ENCODE data around the gene GFI1.
"Not testable (repeated sequence)": the region's sequence is repeated elsewhere in the genome, so short reads cannot be mapped to it uniquely, and the experiment has no call there.

The GFI1 gene

GRCh38 chr1:92486251-92487077 lies at the start of gene GFI1:
TSS of gene GFI1 (minus strand) at chr1:92486925. CDS start at chr1:92483487, 3,438 bp downstream.
- Histone ChIP-seq H3K9me3 (ENCODE audit: severe bottlenecking) (peaks cover 2% of the 10 kb centered on the region), H3K36me3 (no peaks in the 10 kb centered on the region), H3K27ac (no peak within 1 kb of the TSS), H3K4me3 (ENCODE audit: low read depth, low read length) (peak within 1 kb of the TSS; percentile 72), H3K27me3 (ENCODE audit: insufficient read depth, low read depth, severe bottlenecking) (peaks cover 51% of the 10 kb centered on the region)
- TF ChIP-seq CTCF (IDR thresholded peaks at IDR 0.05; ENCODE audit: low read depth, low read length): no peak
- DNase-seq: no peak

- H3K4me3 ChIP-seq (ENCODE audit: low read depth, low read length); H3K9me3 ChIP-seq (ENCODE audit: severe bottlenecking); DNase-seq; H3K27ac ChIP-seq; H3K27me3 ChIP-seq (ENCODE audit: insufficient read depth, low read depth, severe bottlenecking); H3K36me3 ChIP-seq: not testable (repeated sequence)
Measured at GRCh38 chr1:92532371-92532770, 45.6 kb upstream of the GFI1 start.

GRCh38 chr1:92531939-92532338 lies 45.2 kb upstream of the GFI1 start:
- H3K4me3 ChIP-seq (ENCODE audit: low read depth, low read length); H3K27me3 ChIP-seq (ENCODE audit: insufficient read depth, low read depth, severe bottlenecking); H3K27ac ChIP-seq; H3K9me3 ChIP-seq (ENCODE audit: severe bottlenecking); H3K36me3 ChIP-seq; DNase-seq: not testable (repeated sequence)

- Histone ChIP-seq H3K4me3 (ENCODE audit: low read depth, low read length) (no peak overlapping the region), H3K27ac (no peak overlapping the region), H3K36me3 (peaks cover 2% of the 10 kb centered on the region), H3K27me3 (ENCODE audit: insufficient read depth, low read depth, severe bottlenecking) (no peaks in the 10 kb centered on the region), H3K9me3 (ENCODE audit: severe bottlenecking) (no peaks in the 10 kb centered on the region)
- no peak for TF ChIP-seq CTCF (IDR thresholded peaks at IDR 0.05; ENCODE audit: low read depth, low read length)
- no peak for DNase-seq
Measured at GRCh38 chr1:92527670-92528069, 40.9 kb upstream of the GFI1 start.

GRCh38 chr1:92524944-92525590 lies 38.3 kb upstream of the GFI1 start:
- not testable (repeated sequence) for H3K27me3 ChIP-seq (ENCODE audit: insufficient read depth, low read depth, severe bottlenecking); H3K4me3 ChIP-seq (ENCODE audit: low read depth, low read length); H3K27ac ChIP-seq; H3K36me3 ChIP-seq; H3K9me3 ChIP-seq (ENCODE audit: severe bottlenecking); DNase-seq

GRCh38 chr1:92519043-92519442 lies 32.3 kb upstream of the GFI1 start:
- DNase-seq: no peak
- Histone ChIP-seq H3K36me3 (no peaks in the 10 kb centered on the region), H3K9me3 (ENCODE audit: severe bottlenecking) (no peaks in the 10 kb centered on the region), H3K27ac (no peak overlapping the region), H3K27me3 (ENCODE audit: insufficient read depth, low read depth, severe bottlenecking) (no peaks in the 10 kb centered on the region), H3K4me3 (ENCODE audit: low read depth, low read length) (no peak overlapping the region)
- no peak for TF ChIP-seq CTCF (IDR thresholded peaks at IDR 0.05; ENCODE audit: low read depth, low read length)

- H3K27ac ChIP-seq: no peak overlapping the region
- no peaks in the 10 kb centered on the region for H3K36me3 ChIP-seq
- DNase-seq: no peak
- H3K4me3 ChIP-seq (ENCODE audit: low read depth, low read length): no peak overlapping the region
- no peaks in the 10 kb centered on the region for H3K9me3 ChIP-seq (ENCODE audit: severe bottlenecking)
- no peaks in the 10 kb centered on the region for H3K27me3 ChIP-seq (ENCODE audit: insufficient read depth, low read depth, severe bottlenecking)
- TF ChIP-seq CTCF (IDR thresholded peaks at IDR 0.05; ENCODE audit: low read depth, low read length): no peak
Measured at GRCh38 chr1:92516574-92516973, 29.8 kb upstream of the GFI1 start.

All from WERI-Rb-1 (cell line).